Measurements from ENCODE around the gene ITSN1.

GRCh38 chr21:33825915-33826314 is 183.6 kb downstream of the ITSN1 start:
- TF ChIP-seq, protein P1, sequence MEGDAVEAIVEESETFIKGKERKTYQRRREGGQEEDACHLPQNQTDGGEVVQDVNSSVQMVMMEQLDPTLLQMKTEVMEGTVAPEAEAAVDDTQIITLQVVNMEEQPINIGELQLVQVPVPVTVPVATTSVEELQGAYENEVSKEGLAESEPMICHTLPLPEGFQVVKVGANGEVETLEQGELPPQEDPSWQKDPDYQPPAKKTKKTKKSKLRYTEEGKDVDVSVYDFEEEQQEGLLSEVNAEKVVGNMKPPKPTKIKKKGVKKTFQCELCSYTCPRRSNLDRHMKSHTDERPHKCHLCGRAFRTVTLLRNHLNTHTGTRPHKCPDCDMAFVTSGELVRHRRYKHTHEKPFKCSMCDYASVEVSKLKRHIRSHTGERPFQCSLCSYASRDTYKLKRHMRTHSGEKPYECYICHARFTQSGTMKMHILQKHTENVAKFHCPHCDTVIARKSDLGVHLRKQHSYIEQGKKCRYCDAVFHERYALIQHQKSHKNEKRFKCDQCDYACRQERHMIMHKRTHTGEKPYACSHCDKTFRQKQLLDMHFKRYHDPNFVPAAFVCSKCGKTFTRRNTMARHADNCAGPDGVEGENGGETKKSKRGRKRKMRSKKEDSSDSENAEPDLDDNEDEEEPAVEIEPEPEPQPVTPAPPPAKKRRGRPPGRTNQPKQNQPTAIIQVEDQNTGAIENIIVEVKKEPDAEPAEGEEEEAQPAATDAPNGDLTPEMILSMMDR (IDR thresholded peaks at IDR 0.05), result no peak
- TF ChIP-seq POLR2A (IDR thresholded peaks at IDR 0.05), result no peak
